Measurements from ENCODE around the gene ZNF414. TPM values are rescaled to one million over a fixed set of nuclear protein-coding genes. Genes with fewer than 3 reads are reported as not detected.

Gene ZNF414
- total RNA-seq, 1 donor from 2014 or later: 27.2 TPM

GRCh38 chr19:8512115-8512967 lies 1.6 kb downstream of the ZNF414 start:
- no peak for DNase-seq
- Mint-ChIP-seq H3K27me3 (ENCODE audit: unreplicated experiment) (peaks cover 7% of the 10 kb centered on the region), H3K4me3 (ENCODE audit: unreplicated experiment) (no peak overlapping the region), H3K9me3 (ENCODE audit: unreplicated experiment) (peaks cover 4% of the 10 kb centered on the region), H3K27ac (ENCODE audit: unreplicated experiment) (peak overlapping the region; percentile 99), H3K4me1 (ENCODE audit: low read depth, unreplicated experiment) (no peaks in the 10 kb centered on the region), H3K36me3 (ENCODE audit: unreplicated experiment) (no peaks in the 10 kb centered on the region)
- TF ChIP-seq CTCF (IDR thresholded peaks at IDR 0.05; ENCODE audit: partially characterized antibody, unreplicated experiment): no peak

GRCh38 chr19:8511573-8512101 lies 2.3 kb downstream of the ZNF414 start:
- Mint-ChIP-seq H3K27me3 (ENCODE audit: unreplicated experiment) (peaks cover 7% of the 10 kb centered on the region), H3K4me1 (ENCODE audit: low read depth, unreplicated experiment) (no peaks in the 10 kb centered on the region), H3K36me3 (ENCODE audit: unreplicated experiment) (no peaks in the 10 kb centered on the region), H3K9me3 (ENCODE audit: unreplicated experiment) (peaks cover 4% of the 10 kb centered on the region), H3K27ac (ENCODE audit: unreplicated experiment) (no peak overlapping the region), H3K4me3 (ENCODE audit: unreplicated experiment) (no peak overlapping the region)
- peak; percentile 30 for TF ChIP-seq CTCF (IDR thresholded peaks at IDR 0.05; ENCODE audit: partially characterized antibody, unreplicated experiment)
- no peak for DNase-seq

- H3K4me1 Mint-ChIP-seq (ENCODE audit: low read depth, unreplicated experiment): peaks cover 3% of the 10 kb centered on the region
- H3K9me3 Mint-ChIP-seq (ENCODE audit: unreplicated experiment): peaks cover 4% of the 10 kb centered on the region
- no peak for DNase-seq
- H3K27me3 Mint-ChIP-seq (ENCODE audit: unreplicated experiment): peaks cover 7% of the 10 kb centered on the region
- H3K4me3 Mint-ChIP-seq (ENCODE audit: unreplicated experiment): no peak overlapping the region
- no peaks in the 10 kb centered on the region for H3K36me3 Mint-ChIP-seq (ENCODE audit: unreplicated experiment)
- H3K27ac Mint-ChIP-seq (ENCODE audit: unreplicated experiment): no peak overlapping the region
- TF ChIP-seq CTCF (IDR thresholded peaks at IDR 0.05; ENCODE audit: partially characterized antibody, unreplicated experiment): no peak
Measured at GRCh38 chr19:8510589-8511115, 3.3 kb downstream of the ZNF414 start.

GRCh38 chr19:8506402-8506957 lies 7.5 kb downstream of the ZNF414 start:
- Mint-ChIP-seq H3K4me3 (ENCODE audit: unreplicated experiment) (peak overlapping the region; percentile 76), H3K9me3 (ENCODE audit: unreplicated experiment) (no peaks in the 10 kb centered on the region), H3K36me3 (ENCODE audit: unreplicated experiment) (no peaks in the 10 kb centered on the region), H3K4me1 (ENCODE audit: low read depth, unreplicated experiment) (peaks cover 3% of the 10 kb centered on the region), H3K27me3 (ENCODE audit: unreplicated experiment) (peaks cover 2% of the 10 kb centered on the region), H3K27ac (ENCODE audit: unreplicated experiment) (peak overlapping the region; percentile 72)
- DNase-seq: no peak
- TF ChIP-seq CTCF (IDR thresholded peaks at IDR 0.05; ENCODE audit: partially characterized antibody, unreplicated experiment): peak; percentile 39

All from glutamatergic neuron (in vitro differentiated cells).